SK-N-MC (cell line): ENCODE results near the gene MYZAP.

Source experiments
- DNase-seq: peaks from one replicate; pipeline ENCODE4 v3.0.0-alpha.2; 2011; ENCODE audit warnings: low read depth, low spot score
- H3K27ac ChIP-seq: fragments of 200-600 bp; sonication (generic); 2 replicates; pipeline ENCODE4 v1.5.1; 2016; ENCODE audit warnings: mixed run types
- H3K36me3 ChIP-seq: fragments of 200-600 bp; sonication (generic); 2 replicates; pipeline ENCODE4 v1.6.1; 2017; ENCODE audit warnings: antibody characterized with exemption, low read length, mixed read lengths; ENCODE audit not compliant: insufficient read depth
- H3K4me3 ChIP-seq: fragments of 200-600 bp; sonication (generic); 2 replicates; pipeline ENCODE4 v1.5.1; 2016
- H3K9ac ChIP-seq: fragments of 200-600 bp; sonication (generic); 2 replicates; pipeline ENCODE4 v1.8.0; 2017; ENCODE audit warnings: mixed run types, mixed read lengths; ENCODE audit not compliant: insufficient read length
- H3K9me3 ChIP-seq: fragments of 200-600 bp; sonication (generic); 2 replicates; pipeline ENCODE4 v1.6.1; 2017; ENCODE audit warnings: low read depth, mild to moderate bottlenecking, antibody characterized with exemption, low read length, moderate library complexity, mixed read lengths
- EZH2 ChIP-seq: fragments of 200-600 bp; sonication (generic); IDR thresholded peaks from one replicate; pipeline ENCODE4 v1.6.1; 2017; ENCODE audit warnings: antibody characterized with exemption
- FOXP2 ChIP-seq: optimal IDR thresholded peaks from 2 replicates; pipeline ENCODE3; 2011; ENCODE audit warnings: mild to moderate bottlenecking, moderate library complexity; ENCODE audit not compliant: insufficient read depth; ENCODE audit errors: extremely low read length, control extremely low read depth
- POLR2AphosphoS5 ChIP-seq: IDR thresholded peaks from 2 replicates; pipeline ENCODE4 v1.6.1; 2012; ENCODE audit warnings: mild to moderate bottlenecking, low read depth, low read length, borderline replicate concordance

The MYZAP gene

DNA sequence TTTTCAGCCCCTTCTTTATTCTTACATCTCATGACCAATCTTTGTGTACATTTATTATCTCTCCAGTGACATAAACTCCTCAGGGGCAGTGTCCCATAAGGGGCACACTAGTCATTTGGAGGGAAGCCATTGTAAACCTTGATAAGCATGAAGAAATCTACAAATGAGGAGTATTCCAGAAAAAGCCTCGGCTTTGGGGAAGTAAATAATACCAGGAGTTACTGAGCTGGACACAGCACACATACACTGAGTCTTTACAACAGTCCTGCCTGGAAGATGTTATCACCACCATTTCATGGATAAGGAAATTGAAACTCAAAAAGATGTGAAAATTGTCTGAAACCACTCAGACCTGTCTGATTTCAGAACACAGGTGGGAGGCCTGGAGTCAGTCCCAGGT, 99.4 kb downstream of the MYZAP start:
- H3K36me3 ChIP-seq, result no peaks in the 10 kb centered on the region
- H3K27ac ChIP-seq, result no peak overlapping the region
- no peaks in the 10 kb centered on the region for H3K9me3 ChIP-seq
- TF ChIP-seq POLR2AphosphoS5 (no peak), FOXP2 (no peak), EZH2 (no peak)
- H3K9ac ChIP-seq, result no peak overlapping the region
- DNase-seq, result no peak
- H3K4me3 ChIP-seq, result no peak overlapping the region

GRCh38 chr15:57692709-57693108, 101.0 kb downstream of the MYZAP start:
- Histone ChIP-seq H3K27ac (no peak overlapping the region), H3K9me3 (no peaks in the 10 kb centered on the region), H3K9ac (no peak overlapping the region), H3K4me3 (no peak overlapping the region), H3K36me3 (no peaks in the 10 kb centered on the region)
- TF ChIP-seq POLR2AphosphoS5 (no peak), EZH2 (no peak), FOXP2 (no peak)
- no peak for DNase-seq

DNA sequence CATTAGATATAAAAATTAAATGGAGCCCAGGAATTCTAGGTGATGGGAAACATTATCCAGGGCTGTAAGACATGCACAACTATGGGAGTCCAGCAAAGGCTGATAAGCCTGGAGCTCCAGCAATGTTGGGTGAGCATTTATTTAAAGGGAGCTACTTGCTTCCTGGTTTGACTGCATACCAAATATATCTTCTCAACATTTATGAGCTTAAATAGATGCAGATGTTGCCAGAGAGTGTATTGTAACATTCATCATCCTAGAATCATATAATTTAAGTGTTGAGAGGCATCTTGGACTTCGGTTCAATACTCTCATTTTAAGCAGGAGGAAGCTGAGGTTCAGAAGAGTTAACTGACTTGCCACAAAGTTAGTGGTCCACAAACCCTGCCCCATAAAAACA, 102.6 kb downstream of the MYZAP start:
- Histone ChIP-seq H3K9ac (no peak overlapping the region), H3K36me3 (no peaks in the 10 kb centered on the region), H3K9me3 (no peaks in the 10 kb centered on the region), H3K27ac (no peak overlapping the region), H3K4me3 (no peak overlapping the region)
- TF ChIP-seq EZH2 (no peak), FOXP2 (no peak)
- no peak for DNase-seq

DNA sequence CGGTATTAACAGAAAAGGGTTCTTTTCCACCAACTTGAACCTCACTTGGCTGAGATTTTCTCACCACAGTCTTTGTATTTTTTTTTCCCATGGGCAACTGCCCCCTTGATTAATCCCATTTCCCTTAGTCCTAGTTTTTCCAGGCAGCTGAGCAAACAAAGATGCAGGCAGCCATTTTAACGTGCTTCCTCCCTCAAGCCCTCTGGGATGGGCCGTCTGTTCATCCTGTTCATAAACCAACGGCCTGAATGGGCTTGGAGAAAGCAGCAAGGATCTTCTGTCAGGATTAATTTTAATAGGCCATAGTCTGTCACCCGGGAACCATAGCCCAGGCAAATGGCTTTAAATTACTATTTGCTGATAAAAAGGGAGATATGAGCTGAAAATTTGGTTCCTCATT, 104.4 kb downstream of the MYZAP start:
- DNase-seq, result no peak
- H3K36me3 ChIP-seq, result no peaks in the 10 kb centered on the region
- no peak overlapping the region for H3K4me3 ChIP-seq
- no peaks in the 10 kb centered on the region for H3K9me3 ChIP-seq
- H3K27ac ChIP-seq, result no peak overlapping the region
- TF ChIP-seq FOXP2, result no peak
- TF ChIP-seq EZH2, result no peak
- no peak for TF ChIP-seq POLR2AphosphoS5
- no peak overlapping the region for H3K9ac ChIP-seq

- Histone ChIP-seq H3K9me3 (no peaks in the 10 kb centered on the region), H3K36me3 (no peaks in the 10 kb centered on the region), H3K9ac (no peak overlapping the region), H3K4me3 (no peak overlapping the region), H3K27ac (no peak overlapping the region)
- no peak for DNase-seq
- no peak for TF ChIP-seq EZH2
- TF ChIP-seq FOXP2, result no peak
- no peak for TF ChIP-seq POLR2AphosphoS5
Measured at GRCh38 chr15:57697588-57697987, 105.9 kb downstream of the MYZAP start.

DNA sequence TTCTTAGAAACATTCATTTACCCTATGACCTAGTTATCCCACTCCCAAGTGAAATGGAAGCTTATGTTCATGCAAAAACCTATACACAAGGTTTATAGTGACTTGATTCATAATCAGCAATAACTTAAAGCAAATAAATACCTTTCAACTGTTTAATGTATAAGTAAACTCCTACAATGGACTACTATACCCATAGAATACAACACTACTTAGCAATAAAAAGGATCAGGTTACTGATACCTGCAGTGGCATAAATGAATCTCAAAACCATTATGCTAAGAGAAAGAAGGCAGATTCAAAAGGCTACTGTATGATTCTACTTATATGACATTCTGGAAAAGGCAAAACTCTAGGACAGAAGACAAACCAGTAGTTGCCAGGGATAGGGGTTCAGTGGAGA, 106.5 kb downstream of the MYZAP start:
- Histone ChIP-seq H3K4me3 (no peak overlapping the region), H3K9me3 (no peaks in the 10 kb centered on the region), H3K36me3 (no peaks in the 10 kb centered on the region), H3K27ac (no peak overlapping the region), H3K9ac (no peak overlapping the region)
- TF ChIP-seq FOXP2 (no peak), EZH2 (no peak), POLR2AphosphoS5 (no peak)
- DNase-seq, result no peak

DNA sequence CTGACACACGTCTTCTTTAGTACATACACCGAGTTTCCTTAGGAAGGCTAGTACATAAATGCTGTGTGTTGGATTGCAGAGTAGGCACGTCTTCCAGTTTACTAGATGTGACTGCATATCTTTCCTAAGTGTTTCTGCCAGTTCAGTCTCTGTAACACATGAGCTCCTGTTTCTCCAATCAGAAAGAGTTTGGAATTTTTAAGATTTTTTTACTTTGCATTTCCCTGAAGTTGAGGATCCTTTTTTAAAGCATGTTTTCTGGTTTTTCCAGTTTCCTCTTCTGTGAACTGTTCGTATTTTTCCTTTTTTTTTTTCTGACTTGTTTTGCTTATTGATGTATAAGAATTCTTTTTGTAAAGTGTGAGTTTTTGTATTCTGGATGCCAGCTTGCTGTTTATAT, 107.3 kb downstream of the MYZAP start:
- no peak for TF ChIP-seq FOXP2
- TF ChIP-seq POLR2AphosphoS5, result no peak
- TF ChIP-seq EZH2, result no peak

GRCh38 chr15:57703387-57703786, 111.7 kb downstream of the MYZAP start:
- Histone ChIP-seq H3K4me3 (no peak overlapping the region), H3K27ac (no peak overlapping the region), H3K36me3 (0 out of 2 replicates have a peak, but pooled peaks cover under 1% of the 10 kb centered on the region), H3K9me3 (no peaks in the 10 kb centered on the region), H3K9ac (no peak overlapping the region)
- no peak for DNase-seq
- no peak for TF ChIP-seq EZH2
- TF ChIP-seq POLR2AphosphoS5, result no peak
- no peak for TF ChIP-seq FOXP2

More for the DNA sequence above, 107.3 kb downstream of the MYZAP start:
- H3K4me3 ChIP-seq, result no peak overlapping the region
- no peak overlapping the region for H3K9ac ChIP-seq
- H3K36me3 ChIP-seq, result no peaks in the 10 kb centered on the region
- H3K27ac ChIP-seq, result no peak overlapping the region
- no peaks in the 10 kb centered on the region for H3K9me3 ChIP-seq
- DNase-seq, result no peak

- TF ChIP-seq FOXP2, result no peak
- TF ChIP-seq POLR2AphosphoS5, result no peak
- no peak for TF ChIP-seq EZH2
- Histone ChIP-seq H3K36me3 (peaks cover 11% of the 10 kb centered on the region), H3K9me3 (no peaks in the 10 kb centered on the region), H3K4me3 (no peak overlapping the region), H3K9ac (no peak overlapping the region), H3K27ac (no peak overlapping the region)
- DNase-seq, result no peak
Measured at GRCh38 chr15:57704441-57704840, 112.7 kb downstream of the MYZAP start.
